Activated CD8-positive, alpha-beta memory T cell treated with anti-CD3 and anti-CD28 coated beads for 36 hours (primary cell): ENCODE data around the gene SAMD9L. TPM values are rescaled to one million over a fixed set of nuclear protein-coding genes. Genes with fewer than 3 reads are reported as not detected.
"Not testable (repeated sequence)": the region's sequence is repeated elsewhere in the genome, so short reads cannot be mapped to it uniquely, and the experiment has no call there.

ENCODE experiments used
- CTCF ChIA-PET: fragments of 350-600 bp; sonication (Branson Sonifier 250); formaldehyde crosslinking; loops from one replicate; lab custom pipeline; 2021; ENCODE audit warnings: antibody characterized with exemption; lab: Charles Lee
- POLR2A ChIA-PET: fragments of 350-600 bp; sonication (Branson Sonifier 250); formaldehyde crosslinking; loops from one replicate; lab custom pipeline; 2021; ENCODE audit warnings: antibody characterized with exemption; lab: Charles Lee
- total RNA-seq, 2 experiments: library from RNA; stranded (reverse); gene quantifications; one replicate each; pipeline ENCODE4 v1.2.3, GENCODE V29; 2021

The SAMD9L gene
- total RNA-seq, 2 experiments from 2014 or later = 4.8 to 5.6 TPM

- ChIA-PET POLR2A (no interaction called here), CTCF (no interaction called here)
Measured at GRCh38 chr7:93148727-93149126, 542 bp upstream of the SAMD9L start.

- CTCF ChIA-PET = no interaction called here
- POLR2A ChIA-PET = no interaction called here
Measured at GRCh38 chr7:93147363-93147762, 822 bp downstream of the SAMD9L start.

GRCh38 chr7:93146472-93147141 lies 1.6 kb downstream of the SAMD9L start:
- CTCF ChIA-PET = interaction anchor here (0.9 kb wide), 1 partner anchor 30 kb away, joined by 3 read pairs; no protein-coding TSS in a partner anchor
- POLR2A ChIA-PET = no interaction called here

- CTCF ChIA-PET = interaction anchor here (0.9 kb wide), 1 partner anchor 29 kb away, joined by 3 read pairs; no protein-coding TSS in a partner anchor
- POLR2A ChIA-PET = no interaction called here
Measured at GRCh38 chr7:93146036-93146435, 2.1 kb downstream of the SAMD9L start.

- ChIA-PET CTCF (no interaction called here), POLR2A (no interaction called here)
Measured at GRCh38 chr7:93145354-93145753, 2.8 kb downstream of the SAMD9L start.

- ChIA-PET CTCF (interaction anchor here (0.6 kb wide), 1 partner anchor 175 kb away, joined by 3 read pairs; no protein-coding TSS in a partner anchor), POLR2A (no interaction called here)
Measured at GRCh38 chr7:93142127-93142526, 6.1 kb downstream of the SAMD9L start.

- POLR2A ChIA-PET = no interaction called here
- CTCF ChIA-PET = no interaction called here
Measured at GRCh38 chr7:93140582-93141191, 7.5 kb downstream of the SAMD9L start.

GRCh38 chr7:93138576-93138975 lies 9.6 kb downstream of the SAMD9L start:
- CTCF ChIA-PET = no interaction called here
- POLR2A ChIA-PET = no interaction called here

GRCh38 chr7:93133005-93133404 lies 15.2 kb downstream of the SAMD9L start:
- ChIA-PET CTCF (no interaction called here), POLR2A (no interaction called here)

- CTCF ChIA-PET = no interaction called here
- POLR2A ChIA-PET = no interaction called here
Measured at GRCh38 chr7:93132216-93132615, 16.0 kb downstream of the SAMD9L start.

GRCh38 chr7:93126954-93127353 lies 21.2 kb downstream of the SAMD9L start:
- CTCF ChIA-PET, POLR2A ChIA-PET: not testable (repeated sequence)

- POLR2A ChIA-PET, CTCF ChIA-PET: not testable (repeated sequence)
Measured at GRCh38 chr7:93123532-93123931, 24.7 kb downstream of the SAMD9L start.

GRCh38 chr7:93120592-93121549 lies 27.3 kb downstream of the SAMD9L start:
- ChIA-PET CTCF (no interaction called here), POLR2A (no interaction called here)

- ChIA-PET POLR2A (no interaction called here), CTCF (no interaction called here)
Measured at GRCh38 chr7:93119191-93119905, 28.8 kb downstream of the SAMD9L start.

GRCh38 chr7:93117852-93118530 lies 30.2 kb downstream of the SAMD9L start, which contains the start of gene SAMD9:
TSS of gene SAMD9 (minus strand) at chr7:93117979. CDS start at chr7:93106097, 11,882 bp downstream.
- ChIA-PET POLR2A (no interaction called here), CTCF (interaction anchor here (0.6 to 1.5 kb wide), 4 partner anchors 23 to 485 kb away, joined by 3 to 6 read pairs (median 4); partner anchors contain the start of gene VPS50)

GRCh38 chr7:93117327-93117726 lies 30.9 kb downstream of the SAMD9L start:
- ChIA-PET CTCF (interaction anchor here (0.8 to 1.5 kb wide), 4 partner anchors 29 to 484 kb away, joined by 3 to 4 read pairs (median 3); partner anchors contain the start of gene VPS50), POLR2A (no interaction called here)

GRCh38 chr7:93115796-93116195 lies 32.4 kb downstream of the SAMD9L start:
- ChIA-PET CTCF (no interaction called here), POLR2A (no interaction called here)

- ChIA-PET POLR2A (no interaction called here), CTCF (no interaction called here)
Measured at GRCh38 chr7:93108003-93108402, 40.2 kb downstream of the SAMD9L start.

- POLR2A ChIA-PET = no interaction called here
- CTCF ChIA-PET = no interaction called here
Measured at GRCh38 chr7:93097388-93097787, 50.8 kb downstream of the SAMD9L start.
